Hepatocyte (in vitro differentiated cells): ENCODE results near the gene DBR1. TPM values are rescaled to one million over a fixed set of nuclear protein-coding genes. Genes with fewer than 3 reads are reported as not detected.

ENCODE experiments used
- DNase-seq: peaks from one replicate; pipeline ENCODE4 v3.0.0-alpha.2; 2016; ENCODE audit warnings: low spot score
- H2AFZ ChIP-seq: fragments of 200-600 bp; sonication (generic); 2 replicates; pipeline ENCODE4 v1.6.0; 2016; ENCODE audit warnings: antibody characterized with exemption, mild to moderate bottlenecking
- H3K27ac ChIP-seq: fragments of 200-600 bp; sonication (generic); 2 replicates; pipeline ENCODE4 v1.5.1; 2016; ENCODE audit warnings: mild to moderate bottlenecking
- H3K27me3 ChIP-seq: fragments of 200-600 bp; sonication (generic); 2 replicates; pipeline ENCODE4 v1.6.1; 2016
- H3K36me3 ChIP-seq: fragments of 200-600 bp; sonication (generic); replicated peaks from 2 replicates; pipeline ENCODE4 v1.5.1; 2016; ENCODE audit warnings: low read depth; ENCODE audit not compliant: insufficient read depth
- H3K4me1 ChIP-seq: fragments of 200-600 bp; sonication (generic); 2 replicates; pipeline ENCODE4 v1.5.1; 2016; ENCODE audit warnings: mild to moderate bottlenecking, moderate library complexity; ENCODE audit not compliant: insufficient read depth
- H3K4me2 ChIP-seq: fragments of 200-600 bp; sonication (generic); 2 replicates; pipeline ENCODE4 v1.6.0; 2016
- H3K4me3 ChIP-seq: fragments of 200-600 bp; sonication (generic); 2 replicates; pipeline ENCODE4 v1.5.1; 2016; ENCODE audit warnings: mild to moderate bottlenecking
- H3K79me2 ChIP-seq: fragments of 200-600 bp; sonication (generic); 2 replicates; pipeline ENCODE4 v1.6.0; 2017; ENCODE audit warnings: mild to moderate bottlenecking
- H3K9me2 ChIP-seq: fragments of 200-600 bp; sonication (generic); replicated peaks from 2 replicates; pipeline ENCODE4 v1.6.0; 2017; ENCODE audit warnings: mild to moderate bottlenecking; ENCODE audit not compliant: insufficient read depth
- H3K9me3 ChIP-seq: fragments of 200-600 bp; sonication (generic); 2 replicates; pipeline ENCODE4 v1.5.1; 2016; ENCODE audit warnings: low read depth, mild to moderate bottlenecking
- H4K20me1 ChIP-seq: fragments of 200-600 bp; sonication (generic); 2 replicates; pipeline ENCODE4 v1.6.0; 2016; ENCODE audit warnings: mild to moderate bottlenecking; ENCODE audit not compliant: insufficient read depth, poor library complexity, severe bottlenecking
- EZH2 ChIP-seq: fragments of 200-600 bp; sonication (generic); IDR thresholded peaks from 2 replicates; pipeline ENCODE4 v1.6.1; 2016; ENCODE audit warnings: antibody characterized with exemption, mild to moderate bottlenecking, borderline replicate concordance
- EZH2phosphoT487 ChIP-seq: fragments of 200-600 bp; sonication (generic); IDR thresholded peaks from one replicate; pipeline ENCODE4 v1.6.1; 2018; ENCODE audit warnings: antibody characterized with exemption, mild to moderate bottlenecking, low read depth, moderate library complexity; ENCODE audit not compliant: unreplicated experiment, severe bottlenecking
- WGBS: methylation state at CpG from one replicate; pipeline ENCODE4 v1.1.6; 2016; ENCODE audit warnings: low lambda C conversion rate; ENCODE audit errors: missing lambda C conversion rate; 5-methylcytosine and 5-hydroxymethylcytosine counted together
- polyA plus RNA-seq: library from polyadenylated mRNA; unstranded; fragments of >200 nt; fragmentation: Nextera tagmentation; extraction: Ambion mirVana; gene quantifications from 2 replicates; pipeline ENCODE4 v1.2.1, GENCODE V29; 2016
- total RNA-seq: library from RNA; depleted of rRNA; stranded (reverse); fragments of >200 nt; gene quantifications from 2 replicates; pipeline ENCODE4 v1.2.3, GENCODE V29; 2014
- TF ChIP-seq, protein P1 (sequence below): fragments of 200-600 bp; sonication (generic); IDR thresholded peaks from 2 replicates; pipeline ENCODE4 v1.5.1; 2016; ENCODE audit warnings: antibody characterized with exemption, mild to moderate bottlenecking; ENCODE audit not compliant: poor library complexity

The DBR1 gene
- total and polyA plus RNA-seq, 2 experiments from 2014 or later: 8.6 to 13.8 TPM

DNA sequence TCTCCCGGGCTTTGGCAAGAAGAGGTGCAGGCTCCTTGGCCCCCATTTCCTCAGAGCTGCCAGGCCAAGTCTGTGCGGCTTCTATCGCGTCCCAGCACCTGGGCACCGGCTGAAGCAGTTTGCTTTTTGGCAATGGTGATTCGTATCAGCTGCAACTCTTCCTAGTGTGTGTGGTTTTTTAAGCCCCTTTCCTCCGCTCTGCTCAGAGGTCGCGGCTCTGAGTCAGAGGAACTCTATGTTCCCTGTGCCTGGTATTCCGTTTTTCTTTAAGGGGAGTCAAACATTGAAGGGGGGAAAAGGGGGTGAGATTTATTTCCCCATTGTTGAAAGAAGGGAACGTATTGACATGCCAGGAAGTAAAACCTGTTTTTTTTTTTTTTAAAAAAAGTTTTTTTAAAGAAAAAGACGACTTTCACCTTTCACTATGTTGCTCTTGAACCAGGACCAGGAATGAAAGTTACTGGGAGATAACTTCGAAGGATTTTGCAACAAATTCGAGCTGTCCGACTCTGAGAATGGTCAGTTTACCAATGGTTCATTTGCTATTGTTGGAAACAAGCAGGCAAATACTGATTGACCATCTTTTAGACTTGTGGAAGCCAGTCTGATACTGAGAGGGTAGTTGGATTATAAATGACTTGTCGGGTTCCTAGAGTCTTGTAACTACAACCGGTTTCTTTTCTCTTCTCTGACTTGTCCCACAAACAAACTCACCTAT is 13.5 kb upstream of the DBR1 start:
- H4K20me1 ChIP-seq: peaks cover 26% of the 10 kb centered on the region
- peak overlapping the region; percentile 17 for H3K4me3 ChIP-seq
- no peaks in the 10 kb centered on the region for H3K27me3 ChIP-seq
- H3K27ac ChIP-seq: peak overlapping the region; percentile 98
- H3K9me3 ChIP-seq: no peaks in the 10 kb centered on the region
- DNase-seq: no peak
- H3K4me2 ChIP-seq: peak overlapping the region; percentile 79
- H3K79me2 ChIP-seq: peaks cover 51% of the 10 kb centered on the region
- no peak for TF ChIP-seq EZH2
- TF ChIP-seq EZH2phosphoT487: no peak
- TF ChIP-seq, protein P1, sequence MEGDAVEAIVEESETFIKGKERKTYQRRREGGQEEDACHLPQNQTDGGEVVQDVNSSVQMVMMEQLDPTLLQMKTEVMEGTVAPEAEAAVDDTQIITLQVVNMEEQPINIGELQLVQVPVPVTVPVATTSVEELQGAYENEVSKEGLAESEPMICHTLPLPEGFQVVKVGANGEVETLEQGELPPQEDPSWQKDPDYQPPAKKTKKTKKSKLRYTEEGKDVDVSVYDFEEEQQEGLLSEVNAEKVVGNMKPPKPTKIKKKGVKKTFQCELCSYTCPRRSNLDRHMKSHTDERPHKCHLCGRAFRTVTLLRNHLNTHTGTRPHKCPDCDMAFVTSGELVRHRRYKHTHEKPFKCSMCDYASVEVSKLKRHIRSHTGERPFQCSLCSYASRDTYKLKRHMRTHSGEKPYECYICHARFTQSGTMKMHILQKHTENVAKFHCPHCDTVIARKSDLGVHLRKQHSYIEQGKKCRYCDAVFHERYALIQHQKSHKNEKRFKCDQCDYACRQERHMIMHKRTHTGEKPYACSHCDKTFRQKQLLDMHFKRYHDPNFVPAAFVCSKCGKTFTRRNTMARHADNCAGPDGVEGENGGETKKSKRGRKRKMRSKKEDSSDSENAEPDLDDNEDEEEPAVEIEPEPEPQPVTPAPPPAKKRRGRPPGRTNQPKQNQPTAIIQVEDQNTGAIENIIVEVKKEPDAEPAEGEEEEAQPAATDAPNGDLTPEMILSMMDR: no peak
- peaks cover 10% of the 10 kb centered on the region for H3K4me1 ChIP-seq
- 8% methylated on average over 17 of the region's 17 CpGs for WGBS
- no peaks in the 10 kb centered on the region for H3K36me3 ChIP-seq
- peak overlapping the region; percentile 64 for H2AFZ ChIP-seq
- no peaks in the 10 kb centered on the region for H3K9me2 ChIP-seq

DNA sequence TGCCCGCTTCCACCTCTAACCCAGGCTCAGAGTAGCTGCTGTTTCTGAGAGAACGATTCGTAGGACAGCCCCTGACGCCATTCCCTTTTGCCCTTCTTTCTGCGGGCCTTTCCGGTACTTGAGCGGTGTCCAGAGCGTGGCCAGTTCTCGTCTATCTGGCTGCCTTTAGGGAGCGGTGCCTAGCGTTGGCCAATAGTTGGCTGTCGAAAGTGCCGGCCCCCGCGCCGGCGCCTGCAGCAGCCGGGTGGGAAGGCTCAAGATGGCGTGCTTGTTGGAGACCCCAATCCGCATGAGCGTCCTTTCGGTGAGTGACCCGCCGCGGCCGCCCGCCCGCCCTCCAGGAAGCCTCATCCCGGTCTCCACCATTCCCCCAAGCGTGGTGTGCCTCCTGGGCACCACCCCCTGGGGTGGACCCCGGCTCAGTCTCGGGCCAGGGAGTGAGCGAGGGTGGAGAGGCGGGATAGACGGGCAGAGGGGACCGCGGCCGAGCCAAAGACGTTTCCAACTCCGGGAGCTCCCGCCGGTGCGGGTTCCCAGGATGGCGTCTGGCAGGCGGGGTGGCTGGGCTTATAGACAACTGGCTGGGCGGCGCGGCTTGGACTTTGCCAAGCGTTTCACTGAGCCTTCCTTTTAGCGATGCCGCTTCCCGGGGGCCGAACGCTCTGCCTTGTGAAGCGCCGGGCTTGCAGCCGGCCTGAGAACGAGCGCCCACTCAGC is 12.7 kb upstream of the DBR1 start, which contains the start of gene ARMC8:
Gene ARMC8, plus strand, starts transcription at position 6 of the 717 bp plus-strand sequence. Its CDS starts 254 bp downstream, at position 260.
- peak within 1 kb of the TSS; percentile 64 for H2AFZ ChIP-seq
- TF ChIP-seq EZH2phosphoT487: no peak
- TF ChIP-seq, protein P1: no peak
- TF ChIP-seq EZH2: no peak
- peaks cover 43% of the 10 kb centered on the region for H3K79me2 ChIP-seq

DNA sequence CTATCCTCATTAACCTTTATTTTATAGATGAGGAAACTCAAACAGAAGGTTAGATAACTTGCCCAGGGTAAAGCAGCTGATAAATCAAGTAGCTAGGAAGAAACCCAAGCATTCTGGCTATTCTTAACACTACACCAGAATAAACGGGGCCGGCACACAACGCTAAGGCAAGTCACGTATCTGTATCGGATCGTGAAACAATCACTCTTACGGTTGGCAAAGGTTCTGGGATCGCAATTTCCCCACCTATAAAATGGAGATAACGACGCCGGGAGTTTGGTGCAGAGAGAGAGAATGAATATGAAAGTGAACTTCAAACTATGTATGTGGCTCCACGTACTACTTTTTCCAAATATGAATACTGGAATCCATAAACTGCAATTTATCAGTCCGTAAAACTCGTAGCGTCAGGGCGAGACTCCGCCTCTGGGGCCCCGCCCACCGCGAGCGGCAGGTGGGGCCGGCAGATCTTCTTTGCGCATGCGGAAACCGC is 12.1 kb upstream of the DBR1 start:
- Histone ChIP-seq H3K36me3 (no peaks in the 10 kb centered on the region), H3K9me2 (no peaks in the 10 kb centered on the region), H3K79me2 (peaks cover 37% of the 10 kb centered on the region), H4K20me1 (peaks cover 14% of the 10 kb centered on the region), H3K27ac (peak overlapping the region; percentile 98), H3K4me3 (peak overlapping the region; percentile 17), H3K4me1 (peaks cover 10% of the 10 kb centered on the region), H3K9me3 (no peaks in the 10 kb centered on the region), H2AFZ (peak overlapping the region; percentile 64), H3K27me3 (no peaks in the 10 kb centered on the region), H3K4me2 (peak overlapping the region; percentile 73)
- TF ChIP-seq, protein P1: no peak
- TF ChIP-seq EZH2 (no peak), EZH2phosphoT487 (no peak)
- peak; percentile 96 for DNase-seq
- WGBS: 2% methylated on average over 25 of the region's 25 CpGs

More for the DNA sequence above, 12.7 kb upstream of the DBR1 start, which contains the start of gene ARMC8:
- peaks cover 19% of the 10 kb centered on the region for H4K20me1 ChIP-seq
- no peaks in the 10 kb centered on the region for H3K9me3 ChIP-seq
- H3K9me2 ChIP-seq: no peaks in the 10 kb centered on the region
- peaks cover 10% of the 10 kb centered on the region for H3K4me1 ChIP-seq
- no peaks in the 10 kb centered on the region for H3K36me3 ChIP-seq
- peak within 1 kb of the TSS; percentile 98 for H3K27ac ChIP-seq
- DNase-seq: peak; percentile 84
- no peaks in the 10 kb centered on the region for H3K27me3 ChIP-seq
- WGBS: 2% methylated on average over 55 of the region's 59 CpGs
- H3K4me3 ChIP-seq: peak within 1 kb of the TSS; percentile 17
- H3K4me2 ChIP-seq: peak within 1 kb of the TSS; percentile 79
